HCT116 (cell line): ENCODE results near the gene ARL15. TPM values are rescaled to one million over a fixed set of nuclear protein-coding genes. Genes with fewer than 3 reads are reported as not detected.

Source experiments
- ATAC-seq: fragments of 200-7000 bp; cut with Tn5 transposase; 2 replicates; pipeline ENCODE4 v1.9.1; 2020; ENCODE audit warnings: mild to moderate bottlenecking, moderate library complexity
- BruUV-seq: library from RNA; stranded (reverse); fragments of 400-500 nt; replicated peaks from 2 replicates; lab custom pipeline; 2021; lab: Mats Ljungman, UMichigan
- CTCF ChIA-PET: fragments of 300-600 bp; sonication (Branson Sonifier 250); formaldehyde crosslinking; loops from one replicate; lab custom pipeline; 2021; ENCODE audit warnings: antibody characterized with exemption; lab: Charles Lee
- POLR2A ChIA-PET: fragments of 300-600, 350-600 bp; sonication (Branson Sonifier 250); formaldehyde crosslinking; loops from one replicate; lab custom pipeline; 2021; ENCODE audit warnings: antibody characterized with exemption; lab: Charles Lee
- RAD21 ChIA-PET, 2 experiments: fragments of 300-600 bp; sonication (Branson Sonifier 250); formaldehyde crosslinking; loops; one replicate each; lab custom pipeline; 2023; ENCODE audit warnings: low total read pairs in 2 of 2; ENCODE audit not compliant: uncharacterized antibody in 2 of 2, unreplicated experiment in 2 of 2, low non-redundant PET in 1 of 2; lab: Charles Lee
- DNase-seq: peaks from one replicate; pipeline ENCODE4 v3.0.0-alpha.2; 2010; ENCODE audit warnings: low read depth, low spot score
- H2AFZ ChIP-seq: fragments of 200-600 bp; shearing (Covaris generic), sonication (generic); 2 replicates; pipeline ENCODE4 v1.6.1; 2017; ENCODE audit warnings: low read depth, mixed run types, mixed read lengths, antibody characterized with exemption, low read length; ENCODE audit not compliant: poor library complexity, severe bottlenecking
- H3K27ac ChIP-seq: 2 replicates; pipeline ENCODE4 v1.5.1; 2012; ENCODE audit warnings: low read depth, low read length
- H3K27me3 ChIP-seq: fragments of 200-600 bp; sonication (generic); 2 replicates; pipeline ENCODE4 v1.6.1; 2016; ENCODE audit warnings: mixed run types, low read length, mixed read lengths; ENCODE audit not compliant: insufficient read depth
- H3K36me3 ChIP-seq, 2 experiments: fragments of 200-500 bp in 1 of 2; fragments of 200-600 bp in 1 of 2; sonication (Bioruptor generic) in 1 of 2; sonication (generic) in 1 of 2; 2 replicates each; pipeline versions ENCODE4 v1.5.1 to v1.6.1; 2014 to 2016; ENCODE audit warnings: low read length in 2 of 2, inconsistent platforms in 1 of 2, mixed read lengths in 1 of 2, mixed run types in 1 of 2; ENCODE audit not compliant: insufficient read depth in 2 of 2, control insufficient read depth in 1 of 2
- H3K4me1 ChIP-seq, 2 experiments: fragments of 200-600 bp in 1 of 2; sonication (generic) in 1 of 2; 2 replicates each; pipeline versions ENCODE4 v1.5.1 to v1.6.1; 2012 to 2017; ENCODE audit warnings: low read length in 2 of 2, inconsistent platforms in 1 of 2, mild to moderate bottlenecking in 1 of 2, mixed read lengths in 1 of 2, mixed run types in 1 of 2, moderate library complexity in 1 of 2; ENCODE audit not compliant: insufficient read depth in 2 of 2, control insufficient read depth in 1 of 2
- H3K4me2 ChIP-seq: fragments of 200-600 bp; sonication (generic); 2 replicates; pipeline ENCODE4 v1.6.1; 2017; ENCODE audit warnings: mixed run types, low read length, mixed read lengths
- H3K4me3 ChIP-seq, 2 experiments: fragments of 200-600 bp in 1 of 2; sonication (generic) in 1 of 2; replicated peaks in 1 of 2; 2 replicates each; pipeline ENCODE4 v1.5.1; 2011 to 2016; ENCODE audit warnings: low read length in 2 of 2, control low read depth in 1 of 2, low read depth in 1 of 2, mild to moderate bottlenecking in 1 of 2, mixed read lengths in 1 of 2, mixed run types in 1 of 2
- H3K79me2 ChIP-seq: fragments of 200-600 bp; sonication (generic); 2 replicates; pipeline ENCODE4 v1.6.1; 2017; ENCODE audit warnings: mild to moderate bottlenecking, mixed run types, low read length, moderate library complexity, mixed read lengths; ENCODE audit not compliant: insufficient read depth
- H3K9ac ChIP-seq: fragments of 200-600 bp; sonication (generic); 2 replicates; pipeline ENCODE4 v1.6.1; 2016; ENCODE audit warnings: low read length, mixed read lengths
- H3K9me2 ChIP-seq: fragments of 200-600 bp; sonication (generic), shearing (Covaris generic); 2 replicates; pipeline ENCODE4 v1.6.1; 2017; ENCODE audit warnings: mixed run types, mild to moderate bottlenecking, moderate library complexity; ENCODE audit not compliant: insufficient read depth
- H3K9me3 ChIP-seq, 2 experiments: fragments of 200-500 bp in 1 of 2; fragments of 200-600 bp in 1 of 2; sonication (Bioruptor generic) in 1 of 2; sonication (generic) in 1 of 2; 2 replicates each; pipeline ENCODE4 v1.6.1; 2014 to 2017; ENCODE audit warnings: low read length in 2 of 2, mixed read lengths in 2 of 2, inconsistent platforms in 1 of 2, low read depth in 1 of 2, mild to moderate bottlenecking in 1 of 2, mixed run types in 1 of 2, moderate library complexity in 1 of 2; ENCODE audit not compliant: control insufficient read depth in 1 of 2, insufficient read depth in 1 of 2
- H4K20me1 ChIP-seq: fragments of 200-600 bp; sonication (generic), shearing (Covaris generic); 2 replicates; pipeline ENCODE4 v1.6.1; 2017; ENCODE audit warnings: mixed run types, mild to moderate bottlenecking, moderate library complexity; ENCODE audit not compliant: insufficient read depth
- CBX3 ChIP-seq: IDR thresholded peaks from 2 replicates; pipeline ENCODE4 v1.6.1; 2012; ENCODE audit warnings: low read depth
- CTCF ChIP-seq, 3 experiments: fragments of 200-600 bp in 1 of 3; sonication (generic) in 1 of 3; IDR thresholded peaks in 2 of 3; conservative IDR thresholded peaks in 1 of 3; 2 replicates each; pipeline ENCODE4 v1.5.1; 2012 to 2017; ENCODE audit warnings: low read depth in 2 of 3, low read length in 2 of 3, antibody characterized with exemption in 1 of 3, borderline replicate concordance in 1 of 3, control low read depth in 1 of 3, mild to moderate bottlenecking in 1 of 3, mixed read lengths in 1 of 3, mixed run types in 1 of 3, moderate library complexity in 1 of 3; ENCODE audit not compliant: insufficient read depth in 1 of 3
- EGR1 ChIP-seq: IDR thresholded peaks from 2 replicates; pipeline ENCODE4 v1.6.1; 2012; ENCODE audit warnings: low read depth
- ELF1 ChIP-seq: IDR thresholded peaks from 2 replicates; pipeline ENCODE4 v1.6.1; 2012; ENCODE audit warnings: low read depth, borderline replicate concordance
- EZH2 ChIP-seq: fragments of 200-600 bp; sonication (generic); IDR thresholded peaks from 2 replicates; pipeline ENCODE4 v1.6.1; 2017; ENCODE audit warnings: antibody characterized with exemption, mixed run types
- JUND ChIP-seq: IDR thresholded peaks from 2 replicates; pipeline ENCODE4 v1.6.1; 2012
- POLR2A ChIP-seq: IDR thresholded peaks from 2 replicates; pipeline ENCODE4 v1.7.0; 2011; ENCODE audit warnings: borderline replicate concordance; ENCODE audit not compliant: insufficient read depth, insufficient read length; ENCODE audit errors: extremely low read depth
- POLR2AphosphoS5 ChIP-seq: IDR thresholded peaks from 2 replicates; pipeline ENCODE4 v1.6.1; 2011; ENCODE audit warnings: mild to moderate bottlenecking, low read depth, low read length, moderate library complexity
- RAD21 ChIP-seq: IDR thresholded peaks from 2 replicates; pipeline ENCODE4 v1.6.1; 2012; ENCODE audit warnings: low read depth, mild to moderate bottlenecking
- REST ChIP-seq: IDR thresholded peaks from 2 replicates; pipeline ENCODE4 v1.6.1; 2012; ENCODE audit warnings: low read depth
- SIN3A ChIP-seq: IDR thresholded peaks from 2 replicates; pipeline ENCODE4 v1.6.1; 2012; ENCODE audit warnings: low read depth
- SP1 ChIP-seq: IDR thresholded peaks from 2 replicates; pipeline ENCODE4 v1.6.1; 2012; ENCODE audit warnings: low read depth
- TCF7L2 ChIP-seq: IDR thresholded peaks from 2 replicates; pipeline ENCODE4 v1.7.0; 2011; ENCODE audit warnings: borderline replicate concordance, inconsistent platforms; ENCODE audit not compliant: insufficient read depth, insufficient read length; ENCODE audit errors: extremely low read depth
- YY1 ChIP-seq: IDR thresholded peaks from 2 replicates; pipeline ENCODE4 v1.6.1; 2011; ENCODE audit warnings: low read length, low read depth, moderate library complexity, mild to moderate bottlenecking; ENCODE audit not compliant: insufficient replicate concordance; ENCODE audit errors: extremely low read depth
- ZFX ChIP-seq: fragments of 450-650 bp; IDR thresholded peaks from 2 replicates; pipeline ENCODE4 v1.6.1; 2017
- ZNF274 ChIP-seq: fragments of 200-500 bp; sonication (Bioruptor generic); IDR thresholded peaks from 2 replicates; pipeline ENCODE4 v1.6.1; 2014; ENCODE audit warnings: mild to moderate bottlenecking, low read depth, low read length, inconsistent platforms
- intact Hi-C: fragments of 100-400 bp; cut with micrococcal nuclease; formaldehyde crosslinking; loops from 2 replicates; pipeline ENCODE4 v1.10.0; 2022
- total RNA-seq: library from RNA; stranded (reverse); gene quantifications from one replicate; pipeline ENCODE4 v1.2.1, GENCODE V29; 2021; ENCODE audit not compliant: unreplicated experiment
- TF ChIP-seq, protein P1 (sequence below): IDR thresholded peaks from 2 replicates; pipeline ENCODE4 v1.6.1; 2012
- TF ChIP-seq, protein P2 (sequence below): IDR thresholded peaks from 2 replicates; pipeline ENCODE4 v1.6.1; 2011; ENCODE audit warnings: mild to moderate bottlenecking, low read length, moderate library complexity; ENCODE audit not compliant: insufficient replicate concordance; ENCODE audit errors: extremely low read depth
- TF ChIP-seq, protein P3 (sequence below): IDR thresholded peaks from 2 replicates; pipeline ENCODE4 v1.6.1; 2012

The ARL15 gene
- total RNA-seq, 1 experiment from 2014 or later: 15.0 TPM

GRCh38 chr5:54341971-54342370 is 31.6 kb upstream of the ARL15 start (continued):
- TF ChIP-seq, protein P1, sequence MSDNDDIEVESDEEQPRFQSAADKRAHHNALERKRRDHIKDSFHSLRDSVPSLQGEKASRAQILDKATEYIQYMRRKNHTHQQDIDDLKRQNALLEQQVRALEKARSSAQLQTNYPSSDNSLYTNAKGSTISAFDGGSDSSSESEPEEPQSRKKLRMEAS: no peak
- no peak for TF ChIP-seq ZNF274

DNA sequence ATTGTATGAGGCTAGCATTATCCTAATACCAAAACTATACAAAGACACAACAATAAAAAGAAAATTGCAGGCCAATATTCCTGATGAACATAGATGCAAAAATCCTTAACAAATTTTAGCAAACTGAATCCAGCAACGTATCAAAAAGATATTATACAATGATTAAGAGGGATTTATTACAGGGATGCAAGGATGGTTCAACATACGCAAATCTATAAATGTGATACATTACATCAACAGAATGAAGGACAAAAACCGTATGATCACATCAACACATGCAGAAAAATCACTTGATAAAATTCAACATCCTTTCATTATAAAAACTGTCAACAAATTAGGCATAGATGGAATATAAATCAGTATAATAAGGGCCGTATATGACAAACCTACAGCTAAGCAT is 27.1 kb upstream of the ARL15 start:
- no TSS peak for BruUV-seq
- no peak overlapping the region for H3K4me3 ChIP-seq
- CTCF ChIA-PET: interaction anchor here (0.6 kb wide), 1 partner anchor 26 kb away, joined by 3 read pairs; no protein-coding TSS in a partner anchor
- H4K20me1 ChIP-seq: no peaks in the 10 kb centered on the region
- H3K9ac ChIP-seq: no peak overlapping the region
- TF ChIP-seq, protein P2, sequence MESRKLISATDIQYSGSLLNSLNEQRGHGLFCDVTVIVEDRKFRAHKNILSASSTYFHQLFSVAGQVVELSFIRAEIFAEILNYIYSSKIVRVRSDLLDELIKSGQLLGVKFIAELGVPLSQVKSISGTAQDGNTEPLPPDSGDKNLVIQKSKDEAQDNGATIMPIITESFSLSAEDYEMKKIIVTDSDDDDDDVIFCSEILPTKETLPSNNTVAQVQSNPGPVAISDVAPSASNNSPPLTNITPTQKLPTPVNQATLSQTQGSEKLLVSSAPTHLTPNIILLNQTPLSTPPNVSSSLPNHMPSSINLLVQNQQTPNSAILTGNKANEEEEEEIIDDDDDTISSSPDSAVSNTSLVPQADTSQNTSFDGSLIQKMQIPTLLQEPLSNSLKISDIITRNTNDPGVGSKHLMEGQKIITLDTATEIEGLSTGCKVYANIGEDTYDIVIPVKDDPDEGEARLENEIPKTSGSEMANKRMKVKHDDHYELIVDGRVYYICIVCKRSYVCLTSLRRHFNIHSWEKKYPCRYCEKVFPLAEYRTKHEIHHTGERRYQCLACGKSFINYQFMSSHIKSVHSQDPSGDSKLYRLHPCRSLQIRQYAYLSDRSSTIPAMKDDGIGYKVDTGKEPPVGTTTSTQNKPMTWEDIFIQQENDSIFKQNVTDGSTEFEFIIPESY: no peak
- TF ChIP-seq SP1 (no peak), ZFX (no peak), CBX3 (no peak), REST (no peak), EZH2 (no peak), SIN3A (no peak), ELF1 (no peak), TCF7L2 (no peak), JUND (no peak), RAD21 (no peak), POLR2A (no peak), ZNF274 (no peak), YY1 (no peak), EGR1 (no peak), POLR2AphosphoS5 (no peak), CTCF (IDR thresholded peaks at IDR 0.05 in 2 of 3, conservative IDR thresholded peaks at IDR 0.05 in 1 of 3; ENCODE audit: borderline replicate concordance in 1 of 3, insufficient read depth in 1 of 3, low read depth in 2 of 3, low read length in 2 of 3) (no peak)
- TF ChIP-seq, protein P3, sequence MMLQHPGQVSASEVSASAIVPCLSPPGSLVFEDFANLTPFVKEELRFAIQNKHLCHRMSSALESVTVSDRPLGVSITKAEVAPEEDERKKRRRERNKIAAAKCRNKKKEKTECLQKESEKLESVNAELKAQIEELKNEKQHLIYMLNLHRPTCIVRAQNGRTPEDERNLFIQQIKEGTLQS: no peak
- TF ChIP-seq, all 23 proteins: peak for 0
- no peaks in the 10 kb centered on the region for H3K36me3 ChIP-seq
- DNase-seq (no peak), ATAC-seq (no peak)
- RAD21 ChIA-PET: no interaction called here
- intact Hi-C loops: no loop called here
- H3K27ac ChIP-seq: no peak overlapping the region
- no peaks in the 10 kb centered on the region for H3K9me2 ChIP-seq
- no peaks in the 10 kb centered on the region for H3K9me3 ChIP-seq
- no peak overlapping the region for H2AFZ ChIP-seq
- no peak overlapping the region for H3K4me2 ChIP-seq
- no peaks in the 10 kb centered on the region for H3K79me2 ChIP-seq
- no peaks in the 10 kb centered on the region for H3K4me1 ChIP-seq
- POLR2A ChIA-PET: no interaction called here
- H3K27me3 ChIP-seq: no peaks in the 10 kb centered on the region
